ENCODE results near the gene C1QTNF1. TPM values are rescaled to one million over a fixed set of nuclear protein-coding genes. Genes with fewer than 3 reads are reported as not detected.

C1QTNF1 gene
- total and polyA plus RNA-seq, 4 experiments from 2014 or later, result not detected

DNA sequence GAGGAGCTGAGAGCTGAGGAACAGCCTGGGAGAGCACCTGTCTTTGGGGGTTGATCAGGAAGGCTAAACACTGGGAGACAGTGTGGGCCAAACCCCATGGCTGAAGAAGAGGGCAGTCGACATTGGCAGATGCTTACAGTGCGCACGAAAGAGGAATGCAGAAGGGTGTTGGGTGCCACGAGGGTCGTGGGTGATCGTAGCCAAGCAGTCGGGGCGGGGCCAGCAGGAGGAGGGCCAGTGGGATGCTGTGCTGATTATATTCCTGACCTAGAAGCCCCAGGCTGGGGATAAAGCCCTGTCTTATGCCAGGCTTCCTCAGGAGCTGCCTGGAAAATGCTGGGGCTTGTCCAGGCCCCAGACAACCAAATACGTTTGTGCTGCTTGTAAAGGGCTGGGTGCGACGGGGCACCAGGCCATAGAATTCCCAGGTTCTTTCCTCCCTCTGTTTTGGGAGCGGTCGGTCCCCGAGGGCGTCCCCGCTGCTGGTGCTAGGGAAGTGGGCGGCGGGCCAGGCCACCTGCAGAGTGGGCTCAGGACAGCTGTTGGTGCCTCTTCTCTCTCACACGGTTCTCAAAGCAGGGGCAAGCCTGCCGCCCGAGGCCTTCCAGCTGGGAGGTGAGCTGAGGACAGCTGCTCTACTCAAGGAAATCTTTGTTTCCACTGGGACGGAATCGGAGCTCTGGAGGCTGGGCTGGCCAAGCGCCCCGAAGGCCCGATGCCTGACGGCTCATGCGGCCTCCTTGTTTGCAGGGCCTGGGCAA lies 10.0 kb downstream of the C1QTNF1 start:
- intact Hi-C loops (cut with micrococcal nuclease), result no loop called here
- H3K36me3 Mint-ChIP-seq, result no peaks in the 10 kb centered on the region
- H3K4me3 Mint-ChIP-seq, result no peak overlapping the region
- ChIA-PET CTCF (ENCODE audit: partially characterized antibody) (interaction anchor here (1.2 to 2.0 kb wide), 3 partner anchors 10 to 358 kb away, joined by 4 to 5 read pairs (median 5); no protein-coding TSS in a partner anchor), POLR2A (ENCODE audit: partially characterized antibody) (no interaction called here)
- no peaks in the 10 kb centered on the region for H3K4me1 Mint-ChIP-seq
- H3K27ac Mint-ChIP-seq, result no peak overlapping the region
- Histone ChIP-seq H3K9me3 (ENCODE audit: control insufficient read depth in 1 of 2, low read length in 2 of 2) (no peaks in the 10 kb centered on the region), H3K27me3 (ENCODE audit: insufficient read depth, low read length) (peaks cover 4% of the 10 kb centered on the region), H3K4me1 (ENCODE audit: insufficient read depth, low read length) (no peaks in the 10 kb centered on the region), H3K36me3 (ENCODE audit: insufficient read depth, low read length) (no peaks in the 10 kb centered on the region), H3K4me3 (ENCODE audit: low read length in 2 of 2) (no peak overlapping the region), H3K27ac (ENCODE audit: low read depth, low read length) (no peak overlapping the region)
- peaks cover 0 to 1% (median 0%) of the 10 kb centered on the region in 8 donors for H3K9me3 Mint-ChIP-seq
- DNase-seq, result no peak
- peaks cover 17 to 20% of the 10 kb centered on the region in 2 donors for H3K27me3 Mint-ChIP-seq

DNA sequence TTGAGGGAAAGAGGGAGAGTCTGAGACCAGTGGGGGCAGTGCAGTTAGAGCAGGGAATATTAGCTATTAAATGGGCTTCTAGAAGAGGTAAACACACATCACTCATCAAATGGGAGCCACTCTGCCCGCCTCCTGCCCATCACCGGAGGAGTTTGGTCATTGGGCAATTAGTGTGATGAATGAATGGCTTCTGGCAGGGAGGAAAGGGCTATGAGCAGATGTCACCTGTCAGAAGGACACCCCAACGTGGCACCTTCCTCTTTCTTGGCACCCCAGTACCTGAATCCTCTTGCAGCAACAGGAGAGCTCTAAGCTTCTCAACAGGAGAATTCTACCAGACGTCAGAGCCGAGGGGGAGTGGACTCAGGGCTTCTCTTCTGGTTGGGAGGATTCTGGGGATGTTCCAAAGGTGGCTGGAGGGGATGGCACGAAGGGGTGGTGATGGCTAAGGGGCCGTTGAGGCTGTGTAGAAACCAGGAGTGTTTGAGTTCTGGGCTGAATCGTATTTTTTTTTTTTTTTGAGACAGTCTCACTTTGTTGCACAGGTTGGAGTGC lies 11.0 kb downstream of the C1QTNF1 start:
- Histone ChIP-seq H3K4me1 (ENCODE audit: insufficient read depth, low read length) (no peaks in the 10 kb centered on the region), H3K27me3 (ENCODE audit: insufficient read depth, low read length) (no peaks in the 10 kb centered on the region), H3K9me3 (ENCODE audit: control insufficient read depth in 1 of 2, low read length in 2 of 2) (no peaks in the 10 kb centered on the region), H3K27ac (ENCODE audit: low read depth, low read length) (no peak overlapping the region), H3K36me3 (ENCODE audit: insufficient read depth, low read length) (no peaks in the 10 kb centered on the region), H3K4me3 (ENCODE audit: low read length in 2 of 2) (no peak overlapping the region)
- intact Hi-C loops (cut with micrococcal nuclease), result no loop called here
- H3K27me3 Mint-ChIP-seq, result peaks cover 12 to 13% of the 10 kb centered on the region in 2 donors
- no peak for DNase-seq
- no peak overlapping the region for H3K4me3 Mint-ChIP-seq
- H3K9me3 Mint-ChIP-seq, result peaks cover 0 to 1% (median 0%) of the 10 kb centered on the region in 8 donors
- H3K27ac Mint-ChIP-seq, result no peak overlapping the region
- ChIA-PET CTCF (ENCODE audit: partially characterized antibody) (interaction anchor here (1.2 to 1.4 kb wide), 2 partner anchors 9 to 13 kb away, joined by 4 to 5 read pairs; no protein-coding TSS in a partner anchor), POLR2A (ENCODE audit: partially characterized antibody) (no interaction called here)
- H3K4me1 Mint-ChIP-seq, result no peaks in the 10 kb centered on the region
- H3K36me3 Mint-ChIP-seq, result no peaks in the 10 kb centered on the region

GRCh38 chr17:79035686-79036085 lies 11.7 kb downstream of the C1QTNF1 start:
- Histone ChIP-seq H3K27ac (ENCODE audit: low read depth, low read length) (no peak overlapping the region), H3K36me3 (ENCODE audit: insufficient read depth, low read length) (no peaks in the 10 kb centered on the region), H3K4me3 (ENCODE audit: low read length in 2 of 2) (no peak overlapping the region), H3K27me3 (ENCODE audit: insufficient read depth, low read length) (no peaks in the 10 kb centered on the region), H3K4me1 (ENCODE audit: insufficient read depth, low read length) (no peaks in the 10 kb centered on the region), H3K9me3 (ENCODE audit: control insufficient read depth in 1 of 2, low read length in 2 of 2) (no peaks in the 10 kb centered on the region)
- H3K36me3 Mint-ChIP-seq, result no peaks in the 10 kb centered on the region
- no peaks in the 10 kb centered on the region for H3K4me1 Mint-ChIP-seq
- intact Hi-C loops (cut with micrococcal nuclease), result no loop called here
- ChIA-PET POLR2A (ENCODE audit: partially characterized antibody) (no interaction called here), CTCF (ENCODE audit: partially characterized antibody) (interaction anchor here (1.4 to 1.7 kb wide), 2 partner anchors 9 to 12 kb away, joined by 4 to 10 read pairs; no protein-coding TSS in a partner anchor)
- H3K27me3 Mint-ChIP-seq, result peaks cover 10 to 13% of the 10 kb centered on the region in 2 donors
- H3K4me3 Mint-ChIP-seq, result no peak overlapping the region
- no peak for DNase-seq
- no peak overlapping the region for H3K27ac Mint-ChIP-seq
- peaks cover 0 to 1% (median 0%) of the 10 kb centered on the region in 8 donors for H3K9me3 Mint-ChIP-seq

GRCh38 chr17:79036181-79036580 lies 12.2 kb downstream of the C1QTNF1 start:
- POLR2A ChIA-PET (ENCODE audit: partially characterized antibody), result no interaction called here
- H3K4me1 Mint-ChIP-seq, result no peaks in the 10 kb centered on the region
- Histone ChIP-seq H3K36me3 (ENCODE audit: insufficient read depth, low read length) (no peaks in the 10 kb centered on the region), H3K4me3 (ENCODE audit: low read length in 2 of 2) (no peak overlapping the region), H3K4me1 (ENCODE audit: insufficient read depth, low read length) (no peaks in the 10 kb centered on the region), H3K27ac (ENCODE audit: low read depth, low read length) (no peak overlapping the region), H3K27me3 (ENCODE audit: insufficient read depth, low read length) (no peaks in the 10 kb centered on the region), H3K9me3 (ENCODE audit: control insufficient read depth in 1 of 2, low read length in 2 of 2) (no peaks in the 10 kb centered on the region)
- peaks cover 10 to 12% of the 10 kb centered on the region in 2 donors for H3K27me3 Mint-ChIP-seq
- CTCF ChIA-PET (ENCODE audit: partially characterized antibody), result interaction anchor here (1.0 to 1.7 kb wide), 2 partner anchors 9 to 14 kb away, joined by 3 to 10 read pairs; no protein-coding TSS in a partner anchor
- H3K9me3 Mint-ChIP-seq, result peaks cover 0 to 1% (median 0%) of the 10 kb centered on the region in 8 donors
- H3K4me3 Mint-ChIP-seq, result no peak overlapping the region
- no peaks in the 10 kb centered on the region for H3K36me3 Mint-ChIP-seq
- no peak overlapping the region for H3K27ac Mint-ChIP-seq
- intact Hi-C loops (cut with micrococcal nuclease), result no loop called here
- no peak for DNase-seq

GRCh38 chr17:79036596-79036995 lies 12.6 kb downstream of the C1QTNF1 start:
- H3K27me3 Mint-ChIP-seq, result peaks cover 10% of the 10 kb centered on the region in 2 donors
- no peak overlapping the region for H3K4me3 ChIP-seq (ENCODE audit: low read length in 2 of 2)
- peaks cover 0 to 1% (median 0%) of the 10 kb centered on the region in 8 donors for H3K9me3 Mint-ChIP-seq
- ChIA-PET CTCF (ENCODE audit: partially characterized antibody) (interaction anchor here (1.0 to 1.7 kb wide), 2 partner anchors 9 to 15 kb away, joined by 3 to 10 read pairs; no protein-coding TSS in a partner anchor), POLR2A (ENCODE audit: partially characterized antibody) (no interaction called here)
- intact Hi-C loops (cut with micrococcal nuclease), result no loop called here
- H3K4me3 Mint-ChIP-seq, result no peak overlapping the region
- H3K9me3 ChIP-seq (ENCODE audit: control insufficient read depth in 1 of 2, low read length in 2 of 2), result no peaks in the 10 kb centered on the region
- no peaks in the 10 kb centered on the region for H3K36me3 ChIP-seq (ENCODE audit: insufficient read depth, low read length)
- H3K36me3 Mint-ChIP-seq, result no peaks in the 10 kb centered on the region
- H3K4me1 ChIP-seq (ENCODE audit: insufficient read depth, low read length), result no peaks in the 10 kb centered on the region
- DNase-seq, result no peak
- H3K27ac Mint-ChIP-seq, result no peak overlapping the region
- H3K27ac ChIP-seq (ENCODE audit: low read depth, low read length), result no peak overlapping the region
- H3K27me3 ChIP-seq (ENCODE audit: insufficient read depth, low read length), result no peaks in the 10 kb centered on the region
- H3K4me1 Mint-ChIP-seq, result no peaks in the 10 kb centered on the region

GRCh38 chr17:79038545-79039135 lies 14.7 kb downstream of the C1QTNF1 start:
- Histone ChIP-seq H3K4me1 (ENCODE audit: insufficient read depth, low read length) (no peaks in the 10 kb centered on the region), H3K4me3 (ENCODE audit: low read length in 2 of 2) (no peak overlapping the region), H3K9me3 (ENCODE audit: control insufficient read depth in 1 of 2, low read length in 2 of 2) (no peaks in the 10 kb centered on the region), H3K27ac (ENCODE audit: low read depth, low read length) (no peak overlapping the region), H3K27me3 (ENCODE audit: insufficient read depth, low read length) (no peaks in the 10 kb centered on the region), H3K36me3 (ENCODE audit: insufficient read depth, low read length) (no peaks in the 10 kb centered on the region)
- Mint-ChIP-seq H3K4me3 (no peak overlapping the region), H3K27ac (no peak overlapping the region), H3K9me3 (peaks cover 0 to under 1% (median 0%) of the 10 kb centered on the region in 8 donors), H3K27me3 (peaks cover 5 to 9% of the 10 kb centered on the region in 2 donors), H3K4me1 (peaks cover 0 to 4% (median 0%) of the 10 kb centered on the region in 4 donors), H3K36me3 (no peaks in the 10 kb centered on the region)
- ChIA-PET POLR2A (ENCODE audit: partially characterized antibody) (no interaction called here), CTCF (ENCODE audit: partially characterized antibody) (no interaction called here)
- DNase-seq, result no peak
- intact Hi-C loops (cut with micrococcal nuclease), result no loop called here

DNA sequence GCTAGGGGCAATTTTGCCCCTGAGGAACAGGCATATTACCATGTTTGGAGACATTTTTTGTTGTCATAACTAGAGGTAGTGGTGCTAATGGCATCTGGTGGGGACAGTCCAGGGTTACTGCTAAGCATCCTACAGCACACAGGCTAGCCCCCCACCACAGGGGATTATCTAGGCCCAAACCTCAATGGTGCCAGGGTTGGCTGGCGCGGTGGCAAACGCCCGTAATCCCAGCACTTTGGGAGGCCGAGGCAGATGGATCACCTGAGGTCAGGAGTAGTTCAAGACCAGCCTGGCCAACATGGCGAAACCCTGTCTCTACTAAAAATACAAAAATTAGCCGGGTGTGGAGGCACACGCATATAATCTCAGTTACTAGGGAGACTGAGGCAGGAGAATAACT lies 15.2 kb downstream of the C1QTNF1 start:
- no peak for DNase-seq
- Histone ChIP-seq H3K36me3 (ENCODE audit: insufficient read depth, low read length) (no peaks in the 10 kb centered on the region), H3K4me3 (ENCODE audit: low read length in 2 of 2) (no peak overlapping the region), H3K27me3 (ENCODE audit: insufficient read depth, low read length) (no peaks in the 10 kb centered on the region), H3K27ac (ENCODE audit: low read depth, low read length) (no peak overlapping the region), H3K4me1 (ENCODE audit: insufficient read depth, low read length) (no peaks in the 10 kb centered on the region), H3K9me3 (ENCODE audit: control insufficient read depth in 1 of 2, low read length in 2 of 2) (no peaks in the 10 kb centered on the region)
- Mint-ChIP-seq H3K27me3 (peaks cover 5 to 9% of the 10 kb centered on the region in 2 donors), H3K27ac (no peak overlapping the region), H3K9me3 (no peaks in the 10 kb centered on the region), H3K4me3 (no peak overlapping the region), H3K36me3 (no peaks in the 10 kb centered on the region), H3K4me1 (peaks cover 0 to 4% (median 0%) of the 10 kb centered on the region in 4 donors)
- ChIA-PET CTCF (ENCODE audit: partially characterized antibody) (no interaction called here), POLR2A (ENCODE audit: partially characterized antibody) (no interaction called here)
- intact Hi-C loops (cut with micrococcal nuclease), result no loop called here
